Panc1 (cell line): ENCODE data around the gene PRTN3. TPM values are rescaled to one million over a fixed set of nuclear protein-coding genes. Genes with fewer than 3 reads are reported as not detected.

Experiments
- ATAC-seq: fragments of 200-7000 bp; cut with Tn5 transposase; 2 replicates; pipeline ENCODE4 v1.9.1; 2020; ENCODE audit warnings: mild to moderate bottlenecking, moderate library complexity
- BruUV-seq: library from RNA; stranded (reverse); fragments of 400-500 nt; replicated peaks from 2 replicates; lab custom pipeline; 2021; lab: Mats Ljungman, UMichigan
- CTCF ChIA-PET: fragments of 300-600 bp; sonication (Branson Sonifier 250); formaldehyde crosslinking; loops from one replicate; lab custom pipeline; 2022; ENCODE audit warnings: antibody characterized with exemption; lab: Charles Lee
- POLR2A ChIA-PET: fragments of 300-600 bp; sonication (Branson Sonifier 250); formaldehyde crosslinking; loops from one replicate; lab custom pipeline; 2022; ENCODE audit warnings: antibody characterized with exemption; lab: Charles Lee
- DNase-seq: peaks from one replicate; pipeline ENCODE4 v3.0.0-alpha.2; 2010; ENCODE audit warnings: low read depth, low spot score
- H3K27ac ChIP-seq: 2 replicates; pipeline ENCODE4 v1.5.1; 2011; ENCODE audit warnings: mild to moderate bottlenecking, low read length, inconsistent platforms
- H3K27me3 ChIP-seq: fragments of 200-500 bp; sonication (Bioruptor generic); 2 replicates; pipeline ENCODE4 v1.6.0; 2014; ENCODE audit warnings: low read length, inconsistent platforms; ENCODE audit not compliant: control insufficient read depth, insufficient read depth
- H3K36me3 ChIP-seq: fragments of 200-500 bp; sonication (Bioruptor generic); 2 replicates; pipeline ENCODE4 v1.5.1; 2014; ENCODE audit warnings: inconsistent platforms, mild to moderate bottlenecking, low read length, moderate library complexity; ENCODE audit not compliant: control insufficient read depth, insufficient read depth
- H3K4me1 ChIP-seq: 2 replicates; pipeline ENCODE4 v1.5.1; 2011; ENCODE audit warnings: inconsistent platforms, mild to moderate bottlenecking, low read length, moderate library complexity; ENCODE audit not compliant: control insufficient read depth, insufficient read depth
- H3K4me3 ChIP-seq, 2 experiments: 2 replicates each; pipeline ENCODE4 v1.5.1; 2011 to 2012; ENCODE audit warnings: low read depth in 2 of 2, low read length in 2 of 2, mild to moderate bottlenecking in 2 of 2, inconsistent platforms in 1 of 2, moderate library complexity in 1 of 2
- H3K9me3 ChIP-seq: fragments of 200-500 bp; sonication (Bioruptor generic); 2 replicates; pipeline ENCODE4 v1.5.1; 2014; ENCODE audit warnings: low read depth, mild to moderate bottlenecking, inconsistent platforms, low read length, moderate library complexity; ENCODE audit not compliant: control insufficient read depth, insufficient read depth
- POLR2AphosphoS5 ChIP-seq: IDR thresholded peaks from 2 replicates; pipeline ENCODE4 v1.6.1; 2012; ENCODE audit warnings: mild to moderate bottlenecking, low read depth, low read length, moderate library complexity
- SIN3A ChIP-seq: IDR thresholded peaks from 2 replicates; pipeline ENCODE4 v1.6.1; 2012; ENCODE audit warnings: low read depth, mild to moderate bottlenecking, low read length, moderate library complexity, borderline replicate concordance; ENCODE audit not compliant: insufficient read depth
- TCF7L2 ChIP-seq: IDR thresholded peaks from 2 replicates; pipeline ENCODE4 v1.6.1; 2011; ENCODE audit warnings: mild to moderate bottlenecking, low read depth, low read length, inconsistent platforms
- in situ Hi-C: cut with HindIII; loops from 2 replicates; pipeline ENCODE4 v1.10.0; 2016; ENCODE audit warnings: low sequenced_read_pairs, low pct_unique_long_range_greater_than_20kb
- intact Hi-C: fragments of 100-400 bp; cut with micrococcal nuclease; formaldehyde crosslinking; loops from one replicate; pipeline ENCODE4 v1.10.0; 2022; ENCODE audit not compliant: unreplicated experiment
- total RNA-seq: library from RNA; stranded (reverse); gene quantifications from one replicate; pipeline ENCODE4 v1.2.1, GENCODE V29; 2021; ENCODE audit not compliant: unreplicated experiment
- TF ChIP-seq, protein P1 (sequence below): fragments of 450-650 bp; IDR thresholded peaks from 2 replicates; pipeline ENCODE4 v1.5.1; 2017; ENCODE audit warnings: mild to moderate bottlenecking
- TF ChIP-seq, protein P2 (sequence below), 2 experiments: IDR thresholded peaks; 2 replicates each; pipeline ENCODE4 v1.6.1; 2011 to 2012; ENCODE audit warnings: low read depth in 2 of 2, control low read depth in 1 of 2, low read length in 1 of 2, mild to moderate bottlenecking in 1 of 2, moderate library complexity in 1 of 2; ENCODE audit not compliant: insufficient read depth in 1 of 2

PRTN3 gene
- total RNA-seq, 1 experiment from 2014 or later: 1.5 TPM

DNA sequence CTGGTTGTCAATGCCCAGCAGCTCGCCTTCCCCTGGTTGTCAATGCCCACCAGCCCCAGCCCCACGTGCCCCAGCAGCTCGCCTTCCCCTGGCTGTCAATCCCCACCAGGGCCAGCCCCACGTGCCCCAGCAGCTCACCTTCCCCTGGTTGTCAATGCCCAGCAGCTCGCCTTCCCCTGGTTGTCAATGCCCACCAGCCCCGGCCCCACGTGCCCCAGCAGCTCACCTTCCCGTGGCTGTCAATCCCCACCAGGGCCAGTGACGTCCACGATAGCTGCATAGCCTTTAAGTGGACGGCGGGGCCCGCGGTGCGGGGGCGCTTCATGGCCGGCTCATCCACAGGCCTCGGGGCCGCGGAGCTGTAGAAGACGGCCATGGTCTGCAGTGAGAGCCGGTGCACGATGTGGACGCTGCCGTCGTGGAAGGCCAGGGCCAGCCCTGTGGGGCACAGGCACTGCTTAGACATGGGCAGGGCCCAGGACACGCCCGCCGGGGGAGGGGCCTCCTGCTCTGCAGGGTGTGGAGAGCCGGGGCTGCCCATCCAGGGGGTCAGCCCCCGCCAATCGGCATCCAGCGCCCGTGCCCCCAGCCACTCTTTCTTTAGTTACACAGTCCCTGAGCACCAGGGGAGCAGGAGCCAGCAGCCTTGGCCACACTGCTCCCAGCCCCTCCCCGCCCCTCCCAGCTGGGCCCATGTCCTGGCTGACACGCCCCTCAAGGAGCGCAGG lies 39.1 kb downstream of the PRTN3 start:
- TF ChIP-seq, protein P1, sequence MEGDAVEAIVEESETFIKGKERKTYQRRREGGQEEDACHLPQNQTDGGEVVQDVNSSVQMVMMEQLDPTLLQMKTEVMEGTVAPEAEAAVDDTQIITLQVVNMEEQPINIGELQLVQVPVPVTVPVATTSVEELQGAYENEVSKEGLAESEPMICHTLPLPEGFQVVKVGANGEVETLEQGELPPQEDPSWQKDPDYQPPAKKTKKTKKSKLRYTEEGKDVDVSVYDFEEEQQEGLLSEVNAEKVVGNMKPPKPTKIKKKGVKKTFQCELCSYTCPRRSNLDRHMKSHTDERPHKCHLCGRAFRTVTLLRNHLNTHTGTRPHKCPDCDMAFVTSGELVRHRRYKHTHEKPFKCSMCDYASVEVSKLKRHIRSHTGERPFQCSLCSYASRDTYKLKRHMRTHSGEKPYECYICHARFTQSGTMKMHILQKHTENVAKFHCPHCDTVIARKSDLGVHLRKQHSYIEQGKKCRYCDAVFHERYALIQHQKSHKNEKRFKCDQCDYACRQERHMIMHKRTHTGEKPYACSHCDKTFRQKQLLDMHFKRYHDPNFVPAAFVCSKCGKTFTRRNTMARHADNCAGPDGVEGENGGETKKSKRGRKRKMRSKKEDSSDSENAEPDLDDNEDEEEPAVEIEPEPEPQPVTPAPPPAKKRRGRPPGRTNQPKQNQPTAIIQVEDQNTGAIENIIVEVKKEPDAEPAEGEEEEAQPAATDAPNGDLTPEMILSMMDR: no peak
- TF ChIP-seq, protein P2, sequence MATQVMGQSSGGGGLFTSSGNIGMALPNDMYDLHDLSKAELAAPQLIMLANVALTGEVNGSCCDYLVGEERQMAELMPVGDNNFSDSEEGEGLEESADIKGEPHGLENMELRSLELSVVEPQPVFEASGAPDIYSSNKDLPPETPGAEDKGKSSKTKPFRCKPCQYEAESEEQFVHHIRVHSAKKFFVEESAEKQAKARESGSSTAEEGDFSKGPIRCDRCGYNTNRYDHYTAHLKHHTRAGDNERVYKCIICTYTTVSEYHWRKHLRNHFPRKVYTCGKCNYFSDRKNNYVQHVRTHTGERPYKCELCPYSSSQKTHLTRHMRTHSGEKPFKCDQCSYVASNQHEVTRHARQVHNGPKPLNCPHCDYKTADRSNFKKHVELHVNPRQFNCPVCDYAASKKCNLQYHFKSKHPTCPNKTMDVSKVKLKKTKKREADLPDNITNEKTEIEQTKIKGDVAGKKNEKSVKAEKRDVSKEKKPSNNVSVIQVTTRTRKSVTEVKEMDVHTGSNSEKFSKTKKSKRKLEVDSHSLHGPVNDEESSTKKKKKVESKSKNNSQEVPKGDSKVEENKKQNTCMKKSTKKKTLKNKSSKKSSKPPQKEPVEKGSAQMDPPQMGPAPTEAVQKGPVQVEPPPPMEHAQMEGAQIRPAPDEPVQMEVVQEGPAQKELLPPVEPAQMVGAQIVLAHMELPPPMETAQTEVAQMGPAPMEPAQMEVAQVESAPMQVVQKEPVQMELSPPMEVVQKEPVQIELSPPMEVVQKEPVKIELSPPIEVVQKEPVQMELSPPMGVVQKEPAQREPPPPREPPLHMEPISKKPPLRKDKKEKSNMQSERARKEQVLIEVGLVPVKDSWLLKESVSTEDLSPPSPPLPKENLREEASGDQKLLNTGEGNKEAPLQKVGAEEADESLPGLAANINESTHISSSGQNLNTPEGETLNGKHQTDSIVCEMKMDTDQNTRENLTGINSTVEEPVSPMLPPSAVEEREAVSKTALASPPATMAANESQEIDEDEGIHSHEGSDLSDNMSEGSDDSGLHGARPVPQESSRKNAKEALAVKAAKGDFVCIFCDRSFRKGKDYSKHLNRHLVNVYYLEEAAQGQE (IDR thresholded peaks at IDR 0.05; ENCODE audit: insufficient read depth in 1 of 2, low read depth in 2 of 2, low read length in 1 of 2): no peak
- TF ChIP-seq POLR2AphosphoS5: no peak
- TF ChIP-seq TCF7L2: no peak
- TF ChIP-seq SIN3A: no peak
- no peak overlapping the region for H3K27ac ChIP-seq
- H3K4me3 ChIP-seq: no peak overlapping the region
- H3K9me3 ChIP-seq: no peaks in the 10 kb centered on the region
- no peaks in the 10 kb centered on the region for H3K4me1 ChIP-seq
- POLR2A ChIA-PET: interaction anchor here (0.6 to 0.7 kb wide), 2 partner anchors 16 to 41 kb away, joined by 5 to 12 read pairs; no protein-coding TSS in a partner anchor
- no peaks in the 10 kb centered on the region for H3K27me3 ChIP-seq
- BruUV-seq: no TSS peak
- no peak for DNase-seq
- H3K36me3 ChIP-seq: no peaks in the 10 kb centered on the region
- no peak; the same call in 1 of the 2 replicates for ATAC-seq
- intact Hi-C loops: no loop called here
- in situ Hi-C loops: no loop called here
- CTCF ChIA-PET: interaction anchor here (0.6 to 0.7 kb wide), 2 partner anchors 77 to 104 kb away, joined by 4 read pairs; no protein-coding TSS in a partner anchor

DNA sequence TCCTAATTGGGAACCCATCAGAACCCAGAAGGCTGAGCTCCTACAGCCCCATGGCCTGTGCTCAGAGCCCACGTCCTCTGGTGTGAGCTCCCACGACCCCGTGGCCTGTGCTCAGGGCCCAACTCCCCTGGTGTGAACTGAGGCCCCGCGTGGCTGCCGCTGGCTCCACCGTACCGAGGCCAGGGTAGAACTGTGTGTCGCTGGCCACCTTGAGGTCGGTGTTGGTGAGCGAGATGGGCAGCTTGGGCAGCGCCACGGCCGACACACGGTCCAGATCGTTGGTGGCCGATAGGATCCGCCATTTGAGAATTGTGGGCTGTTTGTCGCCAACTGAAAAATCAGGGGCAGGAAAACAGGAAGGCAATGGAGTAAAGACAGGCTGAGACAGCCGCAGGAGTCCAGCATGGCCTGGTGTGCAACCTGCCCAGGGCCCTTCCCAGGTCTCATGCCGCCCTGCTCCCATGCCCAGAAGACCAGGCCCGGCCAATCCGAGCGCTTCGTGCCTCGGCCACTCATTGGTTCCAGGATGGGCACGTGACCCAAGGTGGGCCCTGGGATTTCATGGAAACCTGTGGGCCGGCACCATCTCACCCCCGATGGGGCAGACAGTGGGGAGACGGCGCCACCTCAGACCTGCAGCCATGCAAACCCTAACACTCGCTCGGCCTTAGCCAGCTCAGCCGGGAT lies 40.7 kb downstream of the PRTN3 start:
- no peak for TF ChIP-seq POLR2AphosphoS5
- TF ChIP-seq TCF7L2: no peak
- TF ChIP-seq, protein P1: no peak
- Histone ChIP-seq H3K4me3 (no peak overlapping the region), H3K4me1 (no peaks in the 10 kb centered on the region), H3K36me3 (no peaks in the 10 kb centered on the region), H3K27ac (no peak overlapping the region), H3K9me3 (no peaks in the 10 kb centered on the region), H3K27me3 (no peaks in the 10 kb centered on the region)
- ATAC-seq: no peak
- ChIA-PET CTCF (no interaction called here), POLR2A (no interaction called here)
- intact Hi-C loops: no loop called here
- in situ Hi-C loops: no loop called here
- no TSS peak for BruUV-seq
- no peak for DNase-seq
